ENCODE results near the gene PPP1R36. TPM values are rescaled to one million over a fixed set of nuclear protein-coding genes. Genes with fewer than 3 reads are reported as not detected.

The PPP1R36 gene
- total RNA-seq, 1 donor from 2014 or later: 2.4 TPM

DNA sequence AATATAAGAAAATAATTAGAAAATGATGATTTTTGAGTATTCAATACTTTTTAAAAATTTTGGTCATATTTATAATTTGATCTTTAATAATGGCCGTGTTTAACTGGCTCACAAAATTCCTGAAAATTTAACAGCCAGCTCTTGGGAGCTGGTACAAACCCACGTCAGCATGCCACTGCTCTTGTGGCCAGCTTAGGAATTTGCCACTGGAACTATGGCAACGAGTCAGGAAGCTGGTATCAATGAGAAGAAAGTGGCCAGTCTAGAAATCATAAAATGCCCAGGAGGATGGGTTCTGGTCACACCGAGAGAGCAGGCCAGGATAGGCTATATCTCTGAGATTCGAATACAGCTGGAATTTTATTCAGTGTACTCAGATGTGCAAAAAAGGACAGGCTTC is 82.3 kb downstream of the PPP1R36 start:
- H3K27ac Mint-ChIP-seq (ENCODE audit: unreplicated experiment): no peak overlapping the region
- peaks cover 5% of the 10 kb centered on the region for H3K9me3 Mint-ChIP-seq (ENCODE audit: unreplicated experiment)
- H3K4me3 Mint-ChIP-seq (ENCODE audit: unreplicated experiment): no peak overlapping the region
- H3K27me3 Mint-ChIP-seq (ENCODE audit: unreplicated experiment): peaks cover 2% of the 10 kb centered on the region
- TF ChIP-seq, protein P1, sequence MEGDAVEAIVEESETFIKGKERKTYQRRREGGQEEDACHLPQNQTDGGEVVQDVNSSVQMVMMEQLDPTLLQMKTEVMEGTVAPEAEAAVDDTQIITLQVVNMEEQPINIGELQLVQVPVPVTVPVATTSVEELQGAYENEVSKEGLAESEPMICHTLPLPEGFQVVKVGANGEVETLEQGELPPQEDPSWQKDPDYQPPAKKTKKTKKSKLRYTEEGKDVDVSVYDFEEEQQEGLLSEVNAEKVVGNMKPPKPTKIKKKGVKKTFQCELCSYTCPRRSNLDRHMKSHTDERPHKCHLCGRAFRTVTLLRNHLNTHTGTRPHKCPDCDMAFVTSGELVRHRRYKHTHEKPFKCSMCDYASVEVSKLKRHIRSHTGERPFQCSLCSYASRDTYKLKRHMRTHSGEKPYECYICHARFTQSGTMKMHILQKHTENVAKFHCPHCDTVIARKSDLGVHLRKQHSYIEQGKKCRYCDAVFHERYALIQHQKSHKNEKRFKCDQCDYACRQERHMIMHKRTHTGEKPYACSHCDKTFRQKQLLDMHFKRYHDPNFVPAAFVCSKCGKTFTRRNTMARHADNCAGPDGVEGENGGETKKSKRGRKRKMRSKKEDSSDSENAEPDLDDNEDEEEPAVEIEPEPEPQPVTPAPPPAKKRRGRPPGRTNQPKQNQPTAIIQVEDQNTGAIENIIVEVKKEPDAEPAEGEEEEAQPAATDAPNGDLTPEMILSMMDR (IDR thresholded peaks at IDR 0.05; ENCODE audit: partially characterized antibody, unreplicated experiment): no peak
- no peaks in the 10 kb centered on the region for H3K36me3 Mint-ChIP-seq (ENCODE audit: unreplicated experiment)
- peaks cover 6% of the 10 kb centered on the region for H3K4me1 Mint-ChIP-seq (ENCODE audit: low read depth, unreplicated experiment)
- no peak for DNase-seq

DNA sequence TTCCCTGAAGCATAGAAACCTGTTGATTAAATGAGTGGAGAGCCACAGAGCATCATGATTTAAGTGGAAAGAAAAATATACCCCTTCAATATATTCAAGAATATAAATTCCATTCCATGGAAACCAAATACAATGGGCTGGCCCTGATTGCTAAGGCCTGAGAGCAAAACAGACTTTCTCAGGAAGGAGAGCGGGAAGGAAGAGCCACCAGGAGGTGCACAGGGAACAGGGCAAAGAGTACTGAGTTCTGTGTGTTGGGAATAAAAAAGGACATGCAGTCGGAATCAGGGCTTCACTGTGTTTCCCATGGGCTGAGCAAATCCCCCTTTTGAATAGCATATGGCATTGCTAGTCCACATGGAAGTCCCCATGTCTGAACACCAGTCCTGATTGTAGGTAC is 84.8 kb downstream of the PPP1R36 start:
- no peak for DNase-seq
- Mint-ChIP-seq H3K27me3 (ENCODE audit: unreplicated experiment) (peaks cover 2% of the 10 kb centered on the region), H3K27ac (ENCODE audit: unreplicated experiment) (peak overlapping the region; percentile 52), H3K4me3 (ENCODE audit: unreplicated experiment) (no peak overlapping the region), H3K9me3 (ENCODE audit: unreplicated experiment) (peaks cover 5% of the 10 kb centered on the region), H3K4me1 (ENCODE audit: low read depth, unreplicated experiment) (peaks cover 6% of the 10 kb centered on the region), H3K36me3 (ENCODE audit: unreplicated experiment) (no peaks in the 10 kb centered on the region)
- TF ChIP-seq, protein P1 (IDR thresholded peaks at IDR 0.05; ENCODE audit: partially characterized antibody, unreplicated experiment): no peak

DNA sequence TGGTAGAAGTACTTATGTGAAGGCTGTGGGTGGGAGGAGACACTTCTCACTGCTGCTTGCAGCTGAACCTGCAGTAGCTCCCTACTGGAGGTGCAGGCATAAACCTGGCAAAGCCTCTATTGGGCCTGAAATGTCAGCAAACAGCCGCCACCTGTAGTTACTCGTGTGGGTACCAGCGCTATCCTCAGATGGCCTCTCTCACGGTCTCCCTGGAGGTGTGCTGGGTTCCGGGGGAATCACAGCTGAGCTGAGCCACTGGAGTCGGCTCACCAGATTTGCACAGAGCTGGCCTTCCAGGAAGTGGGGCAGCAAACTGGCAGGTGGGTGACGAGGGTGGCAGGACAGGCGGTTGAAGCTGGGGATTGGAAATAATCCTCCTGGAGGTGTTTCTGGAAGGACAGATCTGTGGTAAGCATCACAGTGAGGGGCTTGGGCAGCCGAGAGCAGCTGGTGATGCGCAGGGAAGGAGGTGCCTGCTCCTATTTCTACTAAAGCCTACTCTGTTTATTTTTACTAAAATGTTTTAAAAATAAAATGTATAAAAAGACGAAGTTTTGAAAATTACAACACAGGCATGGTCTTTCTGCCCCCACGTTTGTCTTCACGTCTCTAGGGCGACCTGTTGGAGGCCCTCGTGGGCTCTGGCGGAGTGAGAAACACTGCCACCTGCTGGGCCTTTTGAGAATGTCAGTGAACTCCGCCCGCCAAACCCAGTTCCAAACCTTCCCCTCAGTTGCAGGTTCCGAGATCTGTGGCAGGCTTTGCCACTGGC is 86.6 kb downstream of the PPP1R36 start:
- TF ChIP-seq, protein P1 (IDR thresholded peaks at IDR 0.05; ENCODE audit: partially characterized antibody, unreplicated experiment): peak; percentile 95
- peaks cover 5% of the 10 kb centered on the region for H3K9me3 Mint-ChIP-seq (ENCODE audit: unreplicated experiment)
- peak; percentile 78 for DNase-seq
- H3K36me3 Mint-ChIP-seq (ENCODE audit: unreplicated experiment): no peaks in the 10 kb centered on the region
- H3K4me1 Mint-ChIP-seq (ENCODE audit: low read depth, unreplicated experiment): peaks cover 6% of the 10 kb centered on the region
- H3K4me3 Mint-ChIP-seq (ENCODE audit: unreplicated experiment): no peak overlapping the region
- H3K27me3 Mint-ChIP-seq (ENCODE audit: unreplicated experiment): peaks cover 2% of the 10 kb centered on the region
- no peak overlapping the region for H3K27ac Mint-ChIP-seq (ENCODE audit: unreplicated experiment)

DNA sequence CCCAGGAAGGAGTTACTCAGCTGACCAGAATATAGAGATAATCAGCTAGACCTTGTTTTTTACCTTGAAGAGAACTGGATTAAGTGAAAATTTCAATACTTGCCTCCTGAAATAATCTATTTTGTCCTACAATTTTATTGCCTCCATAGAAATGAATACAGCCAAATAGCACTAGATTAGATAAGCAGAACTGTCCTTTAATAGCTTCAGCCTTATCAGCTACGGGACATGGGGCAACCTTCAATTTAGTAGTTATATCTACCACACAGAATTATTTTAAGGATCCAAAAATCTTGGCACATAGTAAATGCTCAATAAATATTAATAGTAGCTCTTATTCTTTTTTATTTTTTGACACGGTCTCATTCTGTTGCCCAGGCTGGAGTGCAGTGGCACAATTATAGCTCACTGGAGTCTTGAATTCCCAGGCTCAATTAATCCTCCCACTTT is 87.2 kb downstream of the PPP1R36 start:
- no peak for DNase-seq
- no peaks in the 10 kb centered on the region for H3K36me3 Mint-ChIP-seq (ENCODE audit: unreplicated experiment)
- H3K27me3 Mint-ChIP-seq (ENCODE audit: unreplicated experiment): peaks cover 2% of the 10 kb centered on the region
- peaks cover 5% of the 10 kb centered on the region for H3K9me3 Mint-ChIP-seq (ENCODE audit: unreplicated experiment)
- TF ChIP-seq, protein P1 (IDR thresholded peaks at IDR 0.05; ENCODE audit: partially characterized antibody, unreplicated experiment): peak; percentile 39
- peaks cover 6% of the 10 kb centered on the region for H3K4me1 Mint-ChIP-seq (ENCODE audit: low read depth, unreplicated experiment)
- H3K4me3 Mint-ChIP-seq (ENCODE audit: unreplicated experiment): no peak overlapping the region
- no peak overlapping the region for H3K27ac Mint-ChIP-seq (ENCODE audit: unreplicated experiment)

DNA sequence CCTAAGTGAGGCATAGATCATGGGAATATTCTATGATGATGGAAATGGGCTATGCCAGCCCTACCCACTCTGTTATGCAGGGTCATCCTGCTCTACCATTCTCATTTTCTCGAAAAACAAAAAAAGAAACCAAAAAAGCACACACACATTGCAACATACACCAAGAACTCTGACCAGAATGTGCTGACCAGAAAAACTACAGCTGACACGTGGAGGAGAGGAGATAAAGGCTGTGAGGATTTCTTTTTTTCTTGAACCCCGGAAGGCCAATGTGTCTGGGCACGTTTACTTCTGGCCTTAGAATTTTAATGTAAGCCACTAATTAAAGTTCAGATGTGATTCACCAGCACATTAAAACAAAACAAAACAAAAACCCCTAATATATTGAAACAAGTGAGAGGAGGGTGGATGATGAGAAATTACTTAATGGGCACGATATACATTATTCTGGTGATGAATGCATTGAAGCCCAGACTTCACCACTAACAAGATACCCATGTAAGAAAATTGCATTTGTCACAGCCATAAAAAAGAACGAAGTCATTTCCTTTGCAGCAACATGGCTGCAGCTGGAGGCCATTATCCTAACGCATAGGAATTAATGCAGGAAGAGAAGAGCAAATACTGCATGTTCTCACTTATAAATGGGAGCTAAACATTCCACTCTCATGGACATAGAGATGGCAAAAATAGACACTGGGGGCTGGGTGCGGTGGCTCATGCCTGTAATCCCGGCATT is 88.1 kb downstream of the PPP1R36 start:
- DNase-seq: no peak
- Mint-ChIP-seq H3K36me3 (ENCODE audit: unreplicated experiment) (no peaks in the 10 kb centered on the region), H3K27ac (ENCODE audit: unreplicated experiment) (no peak overlapping the region), H3K4me1 (ENCODE audit: low read depth, unreplicated experiment) (peaks cover 6% of the 10 kb centered on the region), H3K9me3 (ENCODE audit: unreplicated experiment) (peaks cover 5% of the 10 kb centered on the region), H3K4me3 (ENCODE audit: unreplicated experiment) (no peak overlapping the region), H3K27me3 (ENCODE audit: unreplicated experiment) (peaks cover 2% of the 10 kb centered on the region)
- TF ChIP-seq, protein P1 (IDR thresholded peaks at IDR 0.05; ENCODE audit: partially characterized antibody, unreplicated experiment): no peak
